T-helper 22 cell (primary cell): ENCODE results near the gene MPL.
"Not testable (repeated sequence)": the region's sequence is repeated elsewhere in the genome, so short reads cannot be mapped to it uniquely, and the experiment has no call there.

ENCODE experiments used
- DNase-seq: peaks from one replicate; pipeline ENCODE4 v3.0.0-alpha.2; 2020; ENCODE audit warnings: low read depth

Gene MPL

GRCh38 chr1:43354936-43355335 is 17.3 kb downstream of the MPL start:
- DNase-seq, result no peak

- DNase-seq, result no peak
Observed at GRCh38 chr1:43357251-43357650, 19.6 kb downstream of the MPL start.

- DNase-seq, result no peak
Observed at GRCh38 chr1:43358121-43358745, 20.6 kb downstream of the MPL start.

GRCh38 chr1:43358746-43359693 is 21.4 kb downstream of the MPL start, which contains the start of gene CDC20:
TSS of gene CDC20 (plus strand) at chr1:43358981. CDS start at chr1:43359216, 235 bp downstream.
- DNase-seq, result peak; percentile 95

GRCh38 chr1:43359696-43360095 is 22.1 kb downstream of the MPL start:
- DNase-seq, result no peak

GRCh38 chr1:43360616-43361015 is 23.0 kb downstream of the MPL start:
- no peak for DNase-seq

GRCh38 chr1:43363283-43363934 is 25.8 kb downstream of the MPL start:
- no peak for DNase-seq

GRCh38 chr1:43363935-43364525 is 26.4 kb downstream of the MPL start:
- no peak for DNase-seq

GRCh38 chr1:43365678-43366077 is 28.1 kb downstream of the MPL start:
- DNase-seq, result no peak

GRCh38 chr1:43366179-43366578 is 28.6 kb downstream of the MPL start:
- DNase-seq, result no peak

GRCh38 chr1:43366601-43367025 is 29.0 kb downstream of the MPL start:
- no peak for DNase-seq

- no peak for DNase-seq
Observed at GRCh38 chr1:43367026-43367903, 29.6 kb downstream of the MPL start.

- DNase-seq, result peak; percentile 75
Observed at GRCh38 chr1:43367904-43368645, 30.5 kb downstream of the MPL start, which contains the start of gene ELOVL1. TSS of gene ELOVL1 (minus strand) at chr1:43368011. CDS start at chr1:43365609, 2,402 bp downstream.

GRCh38 chr1:43368646-43369020 is 31.0 kb downstream of the MPL start:
- no peak for DNase-seq

- not testable (repeated sequence) for DNase-seq
Observed at GRCh38 chr1:43369779-43370178, 32.2 kb downstream of the MPL start.

- no peak for DNase-seq
Observed at GRCh38 chr1:43370564-43370963, 32.9 kb downstream of the MPL start.

GRCh38 chr1:43372172-43372571 is 34.6 kb downstream of the MPL start:
- no peak for DNase-seq

- DNase-seq, result no peak
Observed at GRCh38 chr1:43373066-43373940, 35.7 kb downstream of the MPL start.

GRCh38 chr1:43376723-43377235 is 39.2 kb downstream of the MPL start:
- DNase-seq, result no peak
